ENCODE results near the gene ADAMTS17.

The ADAMTS17 gene

DNA sequence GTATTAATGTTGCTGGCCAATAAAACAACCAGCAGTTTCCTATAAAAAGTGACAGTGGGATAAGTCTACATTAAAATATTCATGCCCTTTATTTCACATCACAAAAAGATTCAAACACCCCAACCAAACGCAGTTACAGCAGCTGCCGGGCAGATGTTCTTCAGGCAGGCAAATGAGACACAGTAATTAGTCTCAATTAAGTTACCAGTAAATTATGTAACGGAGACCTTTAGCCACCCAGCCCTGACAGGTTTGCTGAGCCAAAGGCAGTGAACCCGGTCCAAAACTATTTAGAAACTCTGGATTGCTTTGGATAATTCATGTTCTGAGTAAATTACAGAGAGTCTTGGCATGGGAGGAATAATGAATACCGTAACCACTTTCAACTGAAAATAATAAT is 319.4 kb downstream of the ADAMTS17 start:
- no peak for DNase-seq (ENCODE audit: low spot score)

DNA sequence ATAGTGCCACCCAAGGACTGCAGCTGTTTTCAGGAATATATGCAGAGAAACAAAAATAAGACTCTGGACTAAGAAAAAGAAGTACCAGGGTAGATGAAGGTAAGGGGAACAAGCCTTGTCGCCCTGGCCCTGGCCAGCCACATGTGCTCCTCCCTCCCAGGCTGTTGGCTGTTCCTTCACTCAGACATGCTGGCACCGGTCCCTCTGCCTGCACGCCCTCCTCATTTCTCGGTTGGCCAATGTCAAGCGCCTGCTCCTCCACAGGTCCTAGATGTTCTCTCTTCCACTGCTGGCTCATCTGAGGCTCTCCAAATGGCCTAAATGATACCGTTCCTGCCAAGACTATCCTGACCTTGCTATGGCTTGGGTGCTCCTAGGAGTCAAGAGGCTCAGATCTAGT is 320.1 kb downstream of the ADAMTS17 start:
- DNase-seq (ENCODE audit: low spot score): no peak

DNA sequence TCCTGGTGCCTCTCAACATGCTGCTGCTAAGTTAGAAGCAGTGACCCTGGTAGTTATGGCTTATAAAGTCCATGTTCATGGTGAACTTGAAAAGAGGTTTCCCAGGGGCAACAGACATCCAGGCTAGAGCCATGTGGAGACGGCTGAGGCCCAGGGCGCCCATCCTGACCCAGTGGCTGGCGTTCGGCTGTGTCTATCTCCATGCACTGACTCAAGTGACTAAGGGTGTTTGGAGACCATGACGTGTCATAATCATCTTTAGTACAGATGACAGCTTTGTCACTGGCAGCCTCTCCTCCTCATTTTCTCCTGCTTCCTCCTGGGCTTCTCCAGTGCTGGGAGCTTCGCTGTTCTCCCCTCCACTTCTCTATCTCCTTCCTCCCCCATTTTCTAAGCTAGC is 321.2 kb downstream of the ADAMTS17 start:
- no peak for DNase-seq (ENCODE audit: low spot score)

DNA sequence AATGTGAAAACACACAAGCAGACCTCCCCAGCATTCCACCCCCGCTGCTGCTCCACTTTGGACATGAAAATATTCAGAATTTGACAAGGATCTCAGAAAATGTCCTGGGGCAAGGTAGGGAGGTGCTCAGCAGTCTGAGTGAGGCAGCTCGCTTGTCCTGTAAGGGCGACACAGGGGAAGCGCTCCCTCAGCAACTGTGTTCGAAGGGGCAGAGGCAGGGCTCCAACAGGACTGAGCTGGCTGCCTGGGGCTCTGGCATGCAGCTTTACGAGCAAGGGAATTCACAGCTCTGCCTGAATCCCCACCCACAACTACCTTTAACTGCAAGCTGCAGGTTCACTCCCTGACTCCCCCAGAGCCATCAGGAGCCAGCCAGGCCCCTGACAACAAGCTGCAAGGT is 321.6 kb downstream of the ADAMTS17 start:
- no peak for DNase-seq (ENCODE audit: low spot score)

DNA sequence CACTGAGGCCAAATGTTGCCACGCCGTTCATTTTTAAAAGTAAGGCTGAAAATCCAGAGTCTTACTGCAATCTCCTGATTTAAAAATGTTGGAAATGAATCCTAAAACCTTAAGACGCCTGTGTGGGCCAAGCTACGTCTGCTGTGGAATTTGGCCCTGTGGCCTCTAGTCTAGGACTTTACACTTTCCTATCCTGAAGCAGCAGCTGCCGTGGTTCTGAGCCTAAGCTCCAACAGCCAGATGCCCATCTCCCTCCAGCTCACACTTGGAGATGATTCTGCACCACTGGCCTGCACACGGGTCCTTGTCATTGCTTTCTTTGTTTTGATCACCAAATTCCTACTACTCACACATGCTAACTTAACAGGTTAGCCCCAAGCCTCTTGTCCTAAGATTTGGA is 322.2 kb downstream of the ADAMTS17 start:
- DNase-seq (ENCODE audit: low spot score): no peak

GRCh38 chr15:100018191-100018590 is 323.6 kb downstream of the ADAMTS17 start:
- DNase-seq (ENCODE audit: low spot score): no peak

- no peak for DNase-seq (ENCODE audit: low spot score)
These were observed 324.6 kb downstream of the ADAMTS17 start for GRCh38 chr15:100017140-100017539.

DNA sequence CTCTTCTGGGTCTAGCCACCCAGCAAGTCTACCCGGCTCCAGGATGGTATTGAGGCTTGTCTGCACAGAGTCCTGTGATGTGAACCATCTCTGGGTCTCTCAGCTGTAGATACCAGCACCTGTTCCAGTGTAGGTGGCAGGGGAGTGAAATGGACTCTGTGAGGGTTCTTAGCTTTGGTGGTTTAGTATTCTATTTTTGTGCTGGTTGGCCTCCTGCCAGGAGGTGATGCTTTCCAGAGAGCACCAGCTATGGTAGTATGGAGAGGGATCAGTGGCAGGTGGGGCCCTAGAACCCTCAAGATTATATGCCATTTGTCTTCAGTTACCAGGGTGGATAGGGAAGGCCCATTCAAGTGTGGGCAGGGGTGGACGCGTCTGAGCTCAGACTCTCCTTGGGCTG is 325.1 kb downstream of the ADAMTS17 start:
- no peak for DNase-seq (ENCODE audit: low spot score)

DNA sequence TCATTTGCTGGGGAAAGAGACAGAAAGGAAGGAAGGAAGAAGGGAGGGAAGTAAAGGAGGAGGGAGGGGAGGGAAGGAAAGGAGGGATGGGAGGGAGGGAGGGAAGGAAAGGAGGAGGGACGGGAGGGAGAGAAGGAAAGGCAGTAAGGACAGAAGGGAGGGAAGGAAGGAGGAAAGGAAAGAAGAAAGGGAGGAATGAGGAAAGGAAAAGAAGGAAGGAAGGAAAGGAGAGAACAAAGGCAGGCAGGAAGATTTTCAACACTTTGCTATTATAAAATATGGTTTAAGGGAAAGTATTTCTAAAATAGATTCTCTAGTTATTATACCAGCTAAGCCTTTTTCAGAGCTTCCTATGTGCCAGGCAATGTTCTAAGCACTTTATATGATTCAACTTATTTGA is 330.5 kb downstream of the ADAMTS17 start:
- DNase-seq (ENCODE audit: low spot score): no peak

DNA sequence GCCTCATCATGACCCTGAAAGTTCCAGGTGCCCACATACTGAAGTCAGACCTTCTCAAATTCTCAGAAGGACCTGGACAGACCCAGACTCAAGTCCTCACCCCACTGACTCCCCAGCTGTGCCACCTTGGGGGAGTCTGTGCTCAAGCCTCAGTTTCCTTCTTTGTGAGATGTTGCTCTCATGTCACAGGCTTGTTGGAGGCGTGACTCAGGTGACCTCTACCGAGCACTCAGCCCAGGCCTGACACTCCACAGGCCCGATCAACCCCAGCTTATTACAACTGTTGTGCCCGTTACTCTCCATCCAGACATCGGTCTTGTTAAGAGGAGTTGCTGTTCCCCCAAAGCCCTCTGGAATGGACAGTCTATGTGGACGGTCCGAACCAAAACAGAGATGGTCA is 332.4 kb downstream of the ADAMTS17 start:
- DNase-seq (ENCODE audit: low spot score): no peak

- DNase-seq (ENCODE audit: low spot score): no peak
These were observed 333.5 kb downstream of the ADAMTS17 start for GRCh38 chr15:100008258-100008657.

GRCh38 chr15:100007609-100008008 is 334.2 kb downstream of the ADAMTS17 start:
- DNase-seq (ENCODE audit: low spot score): no peak

DNA sequence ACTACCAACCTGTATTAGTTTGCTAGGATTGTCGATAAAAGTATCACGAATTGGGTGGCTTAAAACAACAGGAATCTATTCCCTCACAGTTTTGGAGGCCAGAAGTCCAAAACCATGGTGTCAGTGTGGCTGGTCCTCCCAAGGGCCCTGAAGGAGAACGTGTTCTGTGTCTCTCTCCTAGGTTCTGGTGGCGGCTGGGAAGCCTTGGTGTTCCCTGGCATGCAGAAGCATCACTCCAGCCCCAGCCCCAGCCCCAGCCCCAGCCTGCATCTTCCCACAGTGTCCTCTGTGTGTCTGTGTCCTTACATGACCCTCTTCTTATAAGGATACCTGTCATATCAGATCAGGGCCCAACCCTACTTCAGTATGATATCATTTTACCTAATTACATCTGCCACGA is 336.1 kb downstream of the ADAMTS17 start:
- DNase-seq (ENCODE audit: low spot score): no peak

DNA sequence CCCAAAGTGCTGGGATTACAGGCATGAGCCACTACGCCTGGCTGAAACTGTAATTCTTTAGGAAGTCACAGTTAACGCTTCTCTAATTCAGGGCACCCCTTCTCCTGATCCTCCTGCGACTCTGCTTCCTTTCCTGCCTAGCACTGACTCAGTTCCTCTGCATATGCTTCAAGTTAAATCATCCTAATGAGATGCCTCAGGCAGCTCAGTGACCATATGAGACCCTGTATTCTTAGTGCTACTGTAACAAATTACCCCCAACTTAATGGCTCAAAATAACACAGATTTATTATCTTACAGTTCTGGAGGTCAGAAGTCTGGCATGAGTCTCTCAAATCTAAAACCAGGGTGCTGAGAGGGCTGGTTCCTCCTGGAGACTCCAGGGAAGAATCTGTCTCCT is 336.8 kb downstream of the ADAMTS17 start:
- no peak for DNase-seq (ENCODE audit: low spot score)

DNA sequence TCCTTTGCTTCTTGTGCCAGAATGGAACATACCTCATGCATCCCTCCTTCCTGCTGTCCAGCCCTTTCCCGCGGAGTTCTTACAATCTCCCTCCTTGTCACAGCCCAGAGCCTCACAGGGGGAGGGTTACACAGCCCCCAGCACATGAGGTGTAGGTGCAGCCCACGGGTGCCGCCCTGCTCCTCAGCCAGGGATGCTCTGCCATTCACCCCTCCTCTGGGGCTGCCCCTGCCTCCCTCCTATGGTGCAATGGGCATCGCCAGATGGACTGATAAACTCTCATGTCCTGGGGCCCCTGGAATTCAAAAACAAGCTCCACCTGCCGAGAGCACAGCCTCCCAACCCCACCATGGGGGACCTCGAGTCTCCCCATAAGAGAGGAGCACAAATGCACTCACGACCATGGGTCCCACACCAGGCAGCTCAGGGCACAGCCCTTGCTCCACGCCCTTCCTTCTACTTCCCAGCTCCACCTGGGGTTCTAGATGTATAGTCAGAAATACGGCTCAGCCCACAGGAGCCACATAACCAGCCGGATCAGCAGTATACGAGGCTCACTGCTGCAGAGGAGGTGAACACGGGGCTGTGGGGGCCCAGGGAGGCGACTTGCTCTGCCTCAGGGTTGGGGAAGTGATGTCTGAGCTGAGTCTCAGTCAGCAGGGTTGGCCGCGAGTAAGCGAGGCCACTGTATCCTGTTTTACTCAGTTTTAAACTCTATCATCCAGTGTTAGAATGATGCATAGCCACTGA is 338.8 kb downstream of the ADAMTS17 start:
- no peak for DNase-seq (ENCODE audit: low spot score)

DNA sequence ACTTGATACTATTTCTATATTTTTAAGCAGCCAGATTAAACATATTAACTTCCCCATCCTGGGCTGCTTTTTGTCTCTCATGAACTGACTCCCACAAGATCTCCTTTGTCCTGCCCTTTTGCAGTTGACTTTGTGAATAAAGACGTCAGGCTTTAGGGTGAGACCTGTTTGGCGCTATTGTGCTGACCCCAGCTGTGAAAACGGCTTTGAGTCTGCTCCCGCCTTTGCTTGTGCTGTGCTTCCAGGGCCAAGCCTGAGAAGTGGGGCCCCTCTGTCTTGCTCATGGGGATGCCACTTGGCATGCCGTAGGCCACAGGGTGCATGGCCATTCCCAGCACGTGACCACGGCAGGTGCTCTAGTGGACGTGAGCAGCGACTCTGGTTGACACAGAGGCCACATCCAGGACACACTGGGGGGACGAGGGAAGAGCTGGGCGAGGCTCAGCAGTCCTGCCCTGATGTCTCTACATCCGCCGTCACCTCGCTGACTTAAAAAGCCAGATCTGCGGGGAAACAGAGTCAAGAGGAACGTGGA is 339.6 kb downstream of the ADAMTS17 start:
- no peak for DNase-seq (ENCODE audit: low spot score)

GRCh38 chr15:100001405-100001804 is 340.4 kb downstream of the ADAMTS17 start:
- no peak for DNase-seq (ENCODE audit: low spot score)

GRCh38 chr15:99999282-100000070 is 342.3 kb downstream of the ADAMTS17 start:
- DNase-seq (ENCODE audit: low spot score): no peak

- DNase-seq (ENCODE audit: low spot score): no peak
These were observed 343.1 kb downstream of the ADAMTS17 start for GRCh38 chr15:99998661-99999101.

DNA sequence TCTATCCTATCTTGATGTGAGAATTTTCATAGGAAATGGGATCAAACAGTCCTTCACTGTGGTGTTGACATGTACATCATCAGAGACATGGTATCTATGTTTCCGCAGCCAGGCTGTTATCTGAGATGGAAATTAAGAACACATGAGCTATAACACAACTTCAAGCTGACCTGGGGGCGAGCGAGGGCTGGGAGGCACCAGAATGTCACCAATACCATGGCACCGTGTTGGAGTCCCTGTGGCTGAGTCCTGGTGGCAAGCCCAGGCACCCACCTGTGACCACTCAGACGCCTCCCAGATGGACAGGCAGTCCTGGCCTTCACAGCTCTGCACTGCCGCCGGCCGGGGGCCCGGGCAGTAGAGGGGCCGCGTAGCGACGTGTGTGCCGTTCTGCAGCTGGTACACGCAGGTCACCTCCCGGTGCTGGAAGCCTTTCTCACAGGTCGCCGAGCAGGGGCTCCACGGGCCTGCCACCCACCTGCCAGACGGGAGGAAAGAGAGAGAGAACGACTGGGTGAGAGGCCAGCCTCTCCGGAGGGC is 344.6 kb downstream of the ADAMTS17 start:
- DNase-seq (ENCODE audit: low spot score): no peak

DNA sequence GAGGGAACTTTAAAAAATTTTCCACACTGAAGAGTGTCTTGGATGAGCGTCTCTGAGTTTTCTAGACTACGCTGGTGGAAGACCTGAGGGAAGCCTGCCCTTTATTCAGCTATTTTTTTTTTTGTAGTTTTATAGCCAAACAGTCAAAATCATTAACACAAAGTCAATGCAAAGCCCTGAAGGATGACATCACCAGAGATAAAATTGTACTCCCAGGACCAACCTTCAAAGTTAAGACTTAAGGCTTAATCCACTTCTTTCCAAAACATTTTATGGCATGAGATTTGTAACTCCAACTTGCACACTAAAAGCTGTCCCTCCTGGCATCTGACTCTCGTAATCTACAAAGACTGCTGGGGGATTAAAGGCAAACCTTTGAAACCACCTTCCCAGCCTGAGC is 345.1 kb downstream of the ADAMTS17 start:
- no peak for DNase-seq (ENCODE audit: low spot score)

- no peak for DNase-seq (ENCODE audit: low spot score)
These were observed 346.2 kb downstream of the ADAMTS17 start for GRCh38 chr15:99995543-99995942.

GRCh38 chr15:99994849-99995248 is 346.9 kb downstream of the ADAMTS17 start:
- no peak for DNase-seq (ENCODE audit: low spot score)
